GM15510 (cell line): ENCODE data around the gene TMED9.

ENCODE experiments used
- POLR2A ChIP-seq: IDR thresholded peaks from 3 replicates; pipeline ENCODE4 v1.6.1; 2011; ENCODE audit warnings: borderline replicate concordance; ENCODE audit not compliant: insufficient read length; ENCODE audit errors: extremely low read depth

TMED9 gene

GRCh38 chr5:177557796-177558195, 34.2 kb upstream of the TMED9 start:
- no peak for TF ChIP-seq POLR2A

- no peak for TF ChIP-seq POLR2A
Measured at GRCh38 chr5:177565046-177565445, 27.0 kb upstream of the TMED9 start.

GRCh38 chr5:177568326-177568725, 23.7 kb upstream of the TMED9 start:
- TF ChIP-seq POLR2A = no peak

GRCh38 chr5:177569894-177570293, 22.1 kb upstream of the TMED9 start:
- no peak for TF ChIP-seq POLR2A

- no peak for TF ChIP-seq POLR2A
Measured at GRCh38 chr5:177575488-177575887, 16.5 kb upstream of the TMED9 start.

GRCh38 chr5:177576169-177576568, 15.8 kb upstream of the TMED9 start:
- TF ChIP-seq POLR2A = no peak

- no peak for TF ChIP-seq POLR2A
Measured at GRCh38 chr5:177578316-177578715, 13.7 kb upstream of the TMED9 start.

- TF ChIP-seq POLR2A = no peak
Measured at GRCh38 chr5:177588413-177588909, 3.5 kb upstream of the TMED9 start.

GRCh38 chr5:177590406-177590805, 1.6 kb upstream of the TMED9 start:
- no peak for TF ChIP-seq POLR2A

GRCh38 chr5:177591690-177592009, 353 bp upstream of the TMED9 start:
- no peak for TF ChIP-seq POLR2A

GRCh38 chr5:177592905-177593304, 902 bp downstream of the TMED9 start:
- TF ChIP-seq POLR2A = no peak

GRCh38 chr5:177593511-177593910, 1.5 kb downstream of the TMED9 start:
- no peak for TF ChIP-seq POLR2A

GRCh38 chr5:177594071-177594470, 2.1 kb downstream of the TMED9 start:
- no peak for TF ChIP-seq POLR2A

GRCh38 chr5:177595026-177595585, 3.1 kb downstream of the TMED9 start:
- TF ChIP-seq POLR2A = no peak

GRCh38 chr5:177595991-177596774, 4.2 kb downstream of the TMED9 start:
- TF ChIP-seq POLR2A = no peak

GRCh38 chr5:177596775-177597238, 4.8 kb downstream of the TMED9 start:
- TF ChIP-seq POLR2A = no peak
